GM19468 (cell line): ENCODE measurements around the gene ABCA3.
A peak's percentile ranks its signal among the peaks of the same experiment; 100 is the strongest.

Source experiments
- ATAC-seq: cut with Tn5 transposase; IDR thresholded peaks from one replicate; pipeline ENCODE4 v1.9.1; 2021; ENCODE audit warnings: mild to moderate bottlenecking, moderate library complexity, moderate number of reproducible peaks; ENCODE audit not compliant: unreplicated experiment; ENCODE audit errors: extremely low read depth

The ABCA3 gene

GRCh38 chr16:2284001-2284770, 56.3 kb downstream of the ABCA3 start:
- ATAC-seq = no peak

- ATAC-seq = no peak
Measured at GRCh38 chr16:2282866-2283555, 57.5 kb downstream of the ABCA3 start.

- ATAC-seq = no peak
Measured at GRCh38 chr16:2282262-2282661, 58.3 kb downstream of the ABCA3 start.

GRCh38 chr16:2280981-2281542, 59.5 kb downstream of the ABCA3 start:
- ATAC-seq = no peak

GRCh38 chr16:2280461-2280860, 60.1 kb downstream of the ABCA3 start:
- no peak for ATAC-seq

- ATAC-seq = no peak
Measured at GRCh38 chr16:2278956-2279800, 61.4 kb downstream of the ABCA3 start.

- no peak for ATAC-seq
Measured at GRCh38 chr16:2278272-2278608, 62.3 kb downstream of the ABCA3 start.

GRCh38 chr16:2277466-2278271, 62.9 kb downstream of the ABCA3 start:
- no peak for ATAC-seq

GRCh38 chr16:2276368-2277195, 63.9 kb downstream of the ABCA3 start:
- ATAC-seq = no peak

GRCh38 chr16:2275476-2276367, 64.8 kb downstream of the ABCA3 start:
- no peak for ATAC-seq

GRCh38 chr16:2273931-2274330, 66.6 kb downstream of the ABCA3 start:
- ATAC-seq = no peak

- ATAC-seq = no peak
Measured at GRCh38 chr16:2273484-2273883, 67.0 kb downstream of the ABCA3 start.

- no peak for ATAC-seq
Measured at GRCh38 chr16:2271848-2272461, 68.6 kb downstream of the ABCA3 start.

- ATAC-seq = no peak
Measured at GRCh38 chr16:2270588-2271470, 69.7 kb downstream of the ABCA3 start.

GRCh38 chr16:2270070-2270462, 70.5 kb downstream of the ABCA3 start:
- no peak for ATAC-seq

GRCh38 chr16:2267913-2268666, 72.4 kb downstream of the ABCA3 start, which contains the start of gene RNPS1:
RNPS1 (minus strand) TSS chr16:2268126; CDS start chr16:2264643, 3,483 bp downstream.
- peak; percentile 76 for ATAC-seq
